Caco-2 (cell line): ENCODE data around the gene TMA16. TPM values are rescaled to one million over a fixed set of nuclear protein-coding genes. Genes with fewer than 3 reads are reported as not detected.

Source experiments
- BruUV-seq: library from RNA; stranded (reverse); fragments of 400-500 nt; replicated peaks from 2 replicates; lab custom pipeline; 2021; lab: Mats Ljungman, UMichigan
- CTCF ChIA-PET: fragments of 300-600 bp; sonication (Branson Sonifier 250); formaldehyde crosslinking; loops from one replicate; lab custom pipeline; 2022; ENCODE audit warnings: antibody characterized with exemption; lab: Charles Lee
- POLR2A ChIA-PET: fragments of 300-600 bp; sonication (Branson Sonifier 250); formaldehyde crosslinking; loops from one replicate; lab custom pipeline; 2022; ENCODE audit warnings: antibody characterized with exemption; lab: Charles Lee
- DNase-seq, 2 experiments: peaks; one replicate each; pipeline versions ENCODE4 v3.0.0 to v3.0.0-alpha.2; 2020 to 2022
- H3K27me3 ChIP-seq: replicated peaks from 2 replicates; pipeline ENCODE4 v1.6.0; 2011; ENCODE audit warnings: low read length; ENCODE audit not compliant: control insufficient read depth, insufficient read depth
- H3K36me3 ChIP-seq: 2 replicates; pipeline ENCODE4 v1.5.1; 2011; ENCODE audit warnings: low read length; ENCODE audit not compliant: control insufficient read depth, insufficient read depth
- H3K4me1 ChIP-seq: fragments of 250-450 bp; sonication (Bioruptor Pico); 2 replicates; pipeline ENCODE4 v1.5.1; 2020; ENCODE audit warnings: mild to moderate bottlenecking
- H3K4me3 ChIP-seq: 2 replicates; pipeline ENCODE4 v1.5.1; 2011; ENCODE audit warnings: low read depth, mild to moderate bottlenecking, control low read depth, low read length
- H3K9me3 ChIP-seq: fragments of 250-450 bp; sonication (Bioruptor Pico); 2 replicates; pipeline ENCODE4 v1.5.1; 2020; ENCODE audit warnings: mild to moderate bottlenecking, moderate library complexity
- H3K27ac Mint-ChIP-seq: one replicate; pipeline ENCODE4 v1.8.0; 2022; ENCODE audit warnings: mixed read lengths; ENCODE audit not compliant: unreplicated experiment
- H3K27me3 Mint-ChIP-seq: one replicate; pipeline ENCODE4 v1.8.0; 2022; ENCODE audit warnings: mixed read lengths; ENCODE audit not compliant: insufficient read depth, unreplicated experiment
- H3K36me3 Mint-ChIP-seq: one replicate; pipeline ENCODE4 v1.8.0; 2022; ENCODE audit warnings: mild to moderate bottlenecking, mixed read lengths; ENCODE audit not compliant: insufficient read depth, unreplicated experiment
- H3K4me1 Mint-ChIP-seq: one replicate; pipeline ENCODE4 v1.8.0; 2022; ENCODE audit warnings: low read depth, mixed read lengths; ENCODE audit not compliant: unreplicated experiment
- H3K4me3 Mint-ChIP-seq: one replicate; pipeline ENCODE4 v1.8.0; 2022; ENCODE audit warnings: mild to moderate bottlenecking, moderate library complexity, mixed read lengths; ENCODE audit not compliant: unreplicated experiment
- H3K9me3 Mint-ChIP-seq: one replicate; pipeline ENCODE4 v1.8.0; 2022; ENCODE audit warnings: mixed read lengths; ENCODE audit not compliant: unreplicated experiment
- intact Hi-C: fragments of 100-400 bp; cut with micrococcal nuclease; formaldehyde crosslinking; loops from one replicate; pipeline ENCODE4 v1.10.0; 2022; ENCODE audit not compliant: unreplicated experiment
- total RNA-seq: library from RNA; stranded (reverse); gene quantifications from 2 replicates; pipeline ENCODE4 v1.2.3, GENCODE V29; 2022
- TF ChIP-seq, protein P1 (sequence below), 2 experiments: fragments of 200-600 bp in 1 of 2; IDR thresholded peaks; 1 replicate in 1 of 2; 2 replicates in 1 of 2; pipeline versions ENCODE4 v1.5.1 to v1.8.0; 2011 to 2022; ENCODE audit warnings: antibody characterized with exemption in 1 of 2, control low read depth in 1 of 2, inconsistent platforms in 1 of 2, low read depth in 1 of 2, low read length in 1 of 2, mild to moderate bottlenecking in 1 of 2, moderate library complexity in 1 of 2; ENCODE audit not compliant: insufficient read depth in 1 of 2, severe bottlenecking in 1 of 2, unreplicated experiment in 1 of 2

Gene TMA16
- total RNA-seq, 1 experiment from 2014 or later = 31.1 TPM

DNA sequence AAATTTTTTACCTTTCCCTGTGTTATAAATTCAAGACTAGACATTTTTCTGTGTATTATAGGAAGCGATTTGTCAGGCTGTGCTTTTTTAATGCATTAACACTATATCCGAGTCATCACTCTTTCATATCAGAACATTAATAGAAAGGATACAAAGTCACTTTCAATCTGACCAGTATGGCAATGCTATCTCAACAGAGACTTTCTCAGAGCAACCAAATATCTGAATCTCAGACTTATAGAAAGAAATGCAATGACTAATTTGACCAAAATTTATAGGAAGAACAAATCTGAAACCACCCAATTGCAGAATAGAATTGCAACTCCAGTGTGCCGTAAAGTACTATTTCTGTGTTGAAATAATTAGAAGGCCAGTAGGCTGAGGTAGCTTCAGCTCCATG, 20.5 kb upstream of the TMA16 start:
- H3K27me3 Mint-ChIP-seq = no peaks in the 10 kb centered on the region
- H3K4me1 Mint-ChIP-seq = no peaks in the 10 kb centered on the region
- no peaks in the 10 kb centered on the region for H3K36me3 ChIP-seq
- no peak for DNase-seq
- no peaks in the 10 kb centered on the region for H3K27me3 ChIP-seq
- H3K4me1 ChIP-seq = no peaks in the 10 kb centered on the region
- H3K9me3 Mint-ChIP-seq = no peaks in the 10 kb centered on the region
- H3K27ac Mint-ChIP-seq = no peak overlapping the region
- H3K9me3 ChIP-seq = no peaks in the 10 kb centered on the region
- intact Hi-C loops = no loop called here
- CTCF ChIA-PET = no interaction called here
- TF ChIP-seq, protein P1, sequence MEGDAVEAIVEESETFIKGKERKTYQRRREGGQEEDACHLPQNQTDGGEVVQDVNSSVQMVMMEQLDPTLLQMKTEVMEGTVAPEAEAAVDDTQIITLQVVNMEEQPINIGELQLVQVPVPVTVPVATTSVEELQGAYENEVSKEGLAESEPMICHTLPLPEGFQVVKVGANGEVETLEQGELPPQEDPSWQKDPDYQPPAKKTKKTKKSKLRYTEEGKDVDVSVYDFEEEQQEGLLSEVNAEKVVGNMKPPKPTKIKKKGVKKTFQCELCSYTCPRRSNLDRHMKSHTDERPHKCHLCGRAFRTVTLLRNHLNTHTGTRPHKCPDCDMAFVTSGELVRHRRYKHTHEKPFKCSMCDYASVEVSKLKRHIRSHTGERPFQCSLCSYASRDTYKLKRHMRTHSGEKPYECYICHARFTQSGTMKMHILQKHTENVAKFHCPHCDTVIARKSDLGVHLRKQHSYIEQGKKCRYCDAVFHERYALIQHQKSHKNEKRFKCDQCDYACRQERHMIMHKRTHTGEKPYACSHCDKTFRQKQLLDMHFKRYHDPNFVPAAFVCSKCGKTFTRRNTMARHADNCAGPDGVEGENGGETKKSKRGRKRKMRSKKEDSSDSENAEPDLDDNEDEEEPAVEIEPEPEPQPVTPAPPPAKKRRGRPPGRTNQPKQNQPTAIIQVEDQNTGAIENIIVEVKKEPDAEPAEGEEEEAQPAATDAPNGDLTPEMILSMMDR (IDR thresholded peaks at IDR 0.05; ENCODE audit: insufficient read depth in 1 of 2, low read depth in 1 of 2, low read length in 1 of 2, severe bottlenecking in 1 of 2, unreplicated experiment in 1 of 2) = no peak
- POLR2A ChIA-PET = no interaction called here
- no peak overlapping the region for H3K4me3 Mint-ChIP-seq
- H3K36me3 Mint-ChIP-seq = no peaks in the 10 kb centered on the region
- H3K4me3 ChIP-seq = no peak overlapping the region
- no TSS peak for BruUV-seq

DNA sequence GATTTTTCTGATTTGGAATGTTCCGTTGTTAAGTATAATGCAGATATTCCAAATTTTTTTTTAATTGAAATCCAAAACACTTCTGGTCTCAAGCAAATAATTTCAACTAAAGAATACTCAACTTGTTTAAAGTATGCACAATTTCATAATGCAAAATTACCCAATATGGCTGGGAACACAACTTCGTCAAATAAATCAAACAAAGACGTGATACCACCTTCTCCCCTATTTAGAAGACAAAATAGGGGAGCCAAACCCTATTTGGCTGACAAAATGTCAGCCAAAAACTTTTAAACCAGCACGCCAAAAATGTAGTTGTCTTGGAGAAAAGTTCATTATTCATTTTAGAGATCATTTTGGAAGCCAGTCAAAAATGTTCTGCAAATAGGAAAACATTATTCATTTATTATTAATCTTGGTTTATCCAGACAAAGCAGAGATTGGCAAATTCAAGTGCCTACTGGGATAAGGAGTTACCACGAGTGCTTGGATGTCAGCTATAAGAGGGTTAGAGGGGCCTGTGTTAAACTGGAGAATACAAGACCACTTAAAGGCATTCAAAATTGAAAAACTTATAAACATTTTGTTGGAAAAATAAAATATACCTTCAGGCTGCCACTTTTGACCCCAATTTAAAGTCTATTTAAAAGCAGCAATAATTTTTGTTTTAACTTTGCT, 17.6 kb upstream of the TMA16 start:
- Mint-ChIP-seq H3K4me3 (no peak overlapping the region), H3K36me3 (no peaks in the 10 kb centered on the region), H3K27ac (no peak overlapping the region), H3K27me3 (no peaks in the 10 kb centered on the region), H3K4me1 (no peaks in the 10 kb centered on the region), H3K9me3 (no peaks in the 10 kb centered on the region)
- Histone ChIP-seq H3K36me3 (no peaks in the 10 kb centered on the region), H3K4me3 (no peak overlapping the region), H3K27me3 (no peaks in the 10 kb centered on the region), H3K4me1 (no peaks in the 10 kb centered on the region), H3K9me3 (no peaks in the 10 kb centered on the region)
- no TSS peak for BruUV-seq
- CTCF ChIA-PET = no interaction called here
- intact Hi-C loops = no loop called here
- TF ChIP-seq, protein P1 (IDR thresholded peaks at IDR 0.05; ENCODE audit: insufficient read depth in 1 of 2, low read depth in 1 of 2, low read length in 1 of 2, severe bottlenecking in 1 of 2, unreplicated experiment in 1 of 2) = no peak
- no peak for DNase-seq
- POLR2A ChIA-PET = no interaction called here

DNA sequence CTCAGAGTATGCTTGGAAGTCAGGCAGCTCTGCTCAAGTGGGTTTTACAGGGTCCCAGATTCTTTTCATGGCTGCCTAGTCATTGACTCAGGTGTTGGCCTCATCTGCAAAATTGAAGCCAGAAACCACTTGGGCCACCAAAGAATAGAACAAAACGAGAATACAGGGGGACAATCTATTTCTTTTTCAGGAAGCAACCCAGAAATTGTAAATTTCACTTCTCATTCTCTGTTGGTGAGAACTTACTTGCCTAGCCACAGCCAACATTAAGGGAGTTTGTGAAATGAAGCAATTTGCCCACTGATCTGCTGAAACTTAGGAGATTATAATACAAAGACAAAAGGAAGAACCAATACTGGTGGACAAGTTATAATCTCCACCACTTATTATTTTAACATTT, 12.3 kb upstream of the TMA16 start:
- DNase-seq = no peak
- CTCF ChIA-PET = no interaction called here
- Mint-ChIP-seq H3K27me3 (no peaks in the 10 kb centered on the region), H3K4me3 (no peak overlapping the region), H3K36me3 (no peaks in the 10 kb centered on the region), H3K9me3 (no peaks in the 10 kb centered on the region), H3K4me1 (no peaks in the 10 kb centered on the region), H3K27ac (no peak overlapping the region)
- no peaks in the 10 kb centered on the region for H3K9me3 ChIP-seq
- intact Hi-C loops = loop anchor here (5.0 kb wide), 1 partner anchor 985 kb away; no protein-coding TSS in a partner anchor
- no peaks in the 10 kb centered on the region for H3K4me1 ChIP-seq
- POLR2A ChIA-PET = no interaction called here
- H3K4me3 ChIP-seq = no peak overlapping the region
- H3K36me3 ChIP-seq = no peaks in the 10 kb centered on the region
- no TSS peak for BruUV-seq
- H3K27me3 ChIP-seq = no peaks in the 10 kb centered on the region
- TF ChIP-seq, protein P1 (IDR thresholded peaks at IDR 0.05; ENCODE audit: insufficient read depth in 1 of 2, low read depth in 1 of 2, low read length in 1 of 2, severe bottlenecking in 1 of 2, unreplicated experiment in 1 of 2) = no peak
